ENCODE measurements around the gene SLF1.

The SLF1 gene

GRCh38 chr5:94667937-94668336, 49.5 kb downstream of the SLF1 start:
- no peak for DNase-seq

- DNase-seq: no peak
Observed at GRCh38 chr5:94670726-94671125, 52.3 kb downstream of the SLF1 start.

GRCh38 chr5:94672746-94673145, 54.3 kb downstream of the SLF1 start:
- DNase-seq: no peak

- no peak for DNase-seq
Observed at GRCh38 chr5:94674490-94675382, 56.3 kb downstream of the SLF1 start.

- DNase-seq: no peak
Observed at GRCh38 chr5:94675965-94676618, 57.6 kb downstream of the SLF1 start.

- DNase-seq: no peak
Observed at GRCh38 chr5:94682814-94683520, 64.5 kb downstream of the SLF1 start.

GRCh38 chr5:94689908-94690307, 71.4 kb downstream of the SLF1 start:
- DNase-seq: no peak

GRCh38 chr5:94690778-94691177, 72.3 kb downstream of the SLF1 start:
- DNase-seq: no peak

GRCh38 chr5:94691291-94691690, 72.8 kb downstream of the SLF1 start:
- DNase-seq: no peak

GRCh38 chr5:94691949-94692348, 73.5 kb downstream of the SLF1 start:
- DNase-seq: no peak

GRCh38 chr5:94692581-94692980, 74.1 kb downstream of the SLF1 start:
- DNase-seq: no peak

GRCh38 chr5:94693043-94693822, 74.8 kb downstream of the SLF1 start:
- DNase-seq: no peak

GRCh38 chr5:94693845-94694370, 75.4 kb downstream of the SLF1 start:
- DNase-seq: no peak

GRCh38 chr5:94694671-94695070, 76.2 kb downstream of the SLF1 start:
- DNase-seq: no peak

GRCh38 chr5:94698197-94698596, 79.7 kb downstream of the SLF1 start:
- DNase-seq: no peak

GRCh38 chr5:94699562-94699961, 81.1 kb downstream of the SLF1 start:
- DNase-seq: no peak

- DNase-seq: no peak
Observed at GRCh38 chr5:94700592-94700991, 82.1 kb downstream of the SLF1 start.

GRCh38 chr5:94702729-94703128, 84.3 kb downstream of the SLF1 start:
- no peak for DNase-seq

- no peak for DNase-seq
Observed at GRCh38 chr5:94705427-94705826, 87.0 kb downstream of the SLF1 start.

- no peak for DNase-seq
Observed at GRCh38 chr5:94707359-94707758, 88.9 kb downstream of the SLF1 start.

GRCh38 chr5:94709277-94709676, 90.8 kb downstream of the SLF1 start:
- no peak for DNase-seq

GRCh38 chr5:94711785-94712184, 93.3 kb downstream of the SLF1 start:
- DNase-seq: no peak

GRCh38 chr5:94715768-94716167, 97.3 kb downstream of the SLF1 start:
- no peak for DNase-seq
